LNCAP (cell line): ENCODE measurements around the gene TRIM66.

Experiments
- CTCF ChIP-seq: fragments of 450-650 bp; IDR thresholded peaks from 2 replicates; pipeline ENCODE4 v1.5.1; 2017; ENCODE audit warnings: mild to moderate bottlenecking

Gene TRIM66

DNA sequence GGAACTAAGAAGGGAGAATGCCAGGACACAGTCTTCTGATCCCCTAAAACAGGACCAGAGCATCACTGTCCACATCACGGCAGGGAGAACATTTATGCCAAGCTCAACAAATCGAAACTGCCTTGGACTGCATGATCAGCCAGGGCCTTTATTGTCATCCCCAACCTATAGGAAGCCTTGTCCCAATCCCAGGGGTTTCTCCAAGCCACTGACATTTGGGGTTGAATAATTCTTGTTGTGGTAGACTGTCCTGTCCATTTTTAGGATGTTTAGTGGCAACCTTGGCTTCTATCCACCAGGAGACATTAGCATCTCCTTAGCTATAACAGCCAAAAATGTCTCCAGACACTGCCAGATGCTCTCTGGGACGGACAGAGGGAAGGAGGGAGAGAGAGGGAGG lies 37.3 kb upstream of the TRIM66 start:
- TF ChIP-seq CTCF = no peak

- TF ChIP-seq CTCF = no peak
Observed at GRCh38 chr11:8719211-8719649, 36.8 kb upstream of the TRIM66 start.

DNA sequence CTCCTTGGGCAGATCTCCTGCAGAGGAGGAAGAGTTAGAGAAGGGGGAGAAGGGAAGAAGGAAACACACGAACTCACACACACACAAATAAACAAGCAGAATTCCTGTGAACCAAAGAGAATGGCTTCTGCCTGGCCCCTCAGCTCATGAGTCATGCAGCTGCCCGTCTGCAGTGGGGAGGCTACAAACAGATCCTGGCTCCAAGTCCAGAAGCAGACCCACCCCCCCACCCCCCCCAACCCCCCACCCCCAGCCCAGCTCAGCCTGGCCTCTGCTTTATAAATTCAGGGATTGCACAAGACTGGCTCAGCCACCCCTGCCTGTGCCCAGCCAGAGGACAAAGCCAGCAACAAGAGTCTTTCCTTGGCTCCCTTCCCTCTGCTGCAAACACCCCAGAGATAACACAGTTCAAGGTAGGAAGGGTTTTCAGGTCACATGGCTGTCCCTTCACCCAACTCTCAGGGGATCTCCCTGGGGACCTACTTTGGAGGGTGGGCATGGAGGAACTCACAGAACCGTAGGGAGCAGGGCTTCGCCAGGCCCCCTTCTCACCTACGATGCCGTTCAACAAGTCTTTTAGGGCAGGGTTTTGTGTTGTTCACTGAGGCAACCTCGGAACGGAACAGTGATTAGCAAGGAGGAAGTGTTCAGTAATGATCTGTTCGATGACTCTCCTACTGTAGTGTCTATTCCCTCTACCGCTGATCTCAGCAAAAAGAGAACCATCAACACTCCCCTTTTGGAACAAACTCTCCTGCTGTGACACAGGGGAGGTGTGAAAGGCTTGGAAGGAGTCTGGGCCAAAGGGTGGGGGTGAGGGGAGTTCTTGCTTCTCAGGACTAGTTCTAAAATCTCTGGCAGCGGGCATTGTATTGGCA lies 35.6 kb upstream of the TRIM66 start:
- no peak for TF ChIP-seq CTCF

- no peak for TF ChIP-seq CTCF
Observed at GRCh38 chr11:8717544-8717875, 35.0 kb upstream of the TRIM66 start.

DNA sequence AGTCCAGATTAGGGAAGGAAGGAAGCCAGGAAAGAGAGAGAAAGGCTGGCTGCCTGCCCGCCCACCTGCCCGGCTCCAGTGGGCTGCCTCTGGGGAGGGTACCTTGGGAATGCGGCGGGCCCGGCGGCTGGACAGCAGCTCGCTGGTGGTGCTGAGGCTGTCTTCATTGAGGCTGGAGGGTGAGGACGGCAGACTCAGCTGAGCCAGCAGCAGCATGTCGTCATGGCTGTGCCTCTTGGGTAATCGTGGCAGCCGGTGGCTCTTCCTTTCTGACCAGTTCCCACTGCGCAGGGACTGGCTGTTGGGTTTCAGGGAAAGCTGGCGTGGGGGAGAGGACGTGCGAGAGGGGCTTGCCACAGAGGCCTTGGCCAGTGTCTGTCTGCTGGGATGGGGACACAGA lies 33.0 kb upstream of the TRIM66 start:
- TF ChIP-seq CTCF = no peak

GRCh38 chr11:8714622-8715225 lies 32.3 kb upstream of the TRIM66 start:
- TF ChIP-seq CTCF = no peak

DNA sequence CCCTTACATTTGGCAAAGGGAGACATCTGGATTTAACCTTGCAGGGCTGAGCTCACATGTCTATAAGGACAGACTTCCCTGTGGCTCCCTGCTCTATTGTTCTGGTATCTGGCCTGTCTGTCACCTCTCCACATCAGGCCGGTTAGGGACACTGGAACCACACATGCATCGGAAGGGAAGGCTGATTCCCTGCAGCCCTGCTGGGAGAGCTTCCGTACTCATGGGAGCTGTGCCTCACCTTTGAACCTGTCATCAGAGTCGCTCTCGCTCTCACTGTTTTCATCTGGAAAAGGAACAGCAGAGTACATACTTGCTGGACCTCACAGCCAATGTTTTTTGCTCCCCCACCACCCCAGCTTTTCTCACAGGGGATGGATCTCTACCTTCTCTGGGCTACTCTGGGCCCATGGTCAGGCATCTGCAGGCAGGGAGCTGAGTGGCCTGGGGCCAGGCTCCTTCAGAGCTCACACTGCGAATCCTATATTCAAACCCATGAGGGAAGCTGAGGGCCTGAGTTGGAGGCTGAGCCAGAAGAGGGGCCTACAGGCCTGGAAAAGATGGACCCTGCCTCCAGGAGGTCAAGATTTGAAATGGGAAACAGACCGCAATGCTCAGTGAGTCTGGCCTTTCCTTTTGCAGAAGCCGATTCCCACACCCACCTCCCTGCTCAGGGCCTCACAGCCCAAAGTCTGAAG lies 31.4 kb upstream of the TRIM66 start:
- TF ChIP-seq CTCF = no peak
